HL-60 (cell line): ENCODE data around the gene SDK1.

Source experiments
- DNase-seq, 2 experiments: peaks; one replicate each; pipeline ENCODE4 v3.0.0-alpha.2; 2010 to 2020; ENCODE audit warnings: low read depth in 1 of 2, low spot score in 1 of 2
- H3K27ac ChIP-seq: fragments of 250-450 bp; sonication (Bioruptor Pico); replicated peaks from 2 replicates; pipeline ENCODE4 v1.5.1; 2020; ENCODE audit warnings: mild to moderate bottlenecking, moderate library complexity
- H3K27me3 ChIP-seq: fragments of 250-450 bp; sonication (Bioruptor Pico); 2 replicates; pipeline ENCODE4 v1.5.1; 2021; ENCODE audit warnings: mild to moderate bottlenecking, moderate library complexity; ENCODE audit not compliant: insufficient read depth, poor library complexity, severe bottlenecking
- H3K4me3 ChIP-seq: replicated peaks from 2 replicates; pipeline ENCODE4 v1.5.1; 2011; ENCODE audit warnings: mild to moderate bottlenecking, control low read depth, low read length; ENCODE audit not compliant: insufficient read depth
- CTCF ChIP-seq: IDR thresholded peaks from one replicate; pipeline ENCODE4 v1.5.1; 2011; ENCODE audit warnings: low read length, control low read depth, inconsistent platforms; ENCODE audit not compliant: insufficient read depth
- GABPA ChIP-seq: IDR thresholded peaks from 2 replicates; pipeline ENCODE4 v1.6.1; 2012; ENCODE audit warnings: low read depth
- POLR2AphosphoS5 ChIP-seq: IDR thresholded peaks from 2 replicates; pipeline ENCODE4 v1.6.1; 2012; ENCODE audit warnings: low read depth
- REST ChIP-seq: IDR thresholded peaks from 2 replicates; pipeline ENCODE4 v1.6.1; 2012; ENCODE audit warnings: low read depth; ENCODE audit not compliant: insufficient replicate concordance
- SPI1 ChIP-seq: IDR thresholded peaks from 2 replicates; pipeline ENCODE4 v1.6.1; 2012; ENCODE audit warnings: low read depth, mild to moderate bottlenecking, borderline replicate concordance

SDK1 gene

GRCh38 chr7:3607847-3608246 is 306.8 kb downstream of the SDK1 start:
- Histone ChIP-seq H3K27ac (no peak overlapping the region), H3K27me3 (no peaks in the 10 kb centered on the region), H3K4me3 (no peak overlapping the region)
- DNase-seq = no peak
- TF ChIP-seq POLR2AphosphoS5 (no peak), CTCF (no peak), GABPA (no peak), SPI1 (no peak), REST (no peak)

DNA sequence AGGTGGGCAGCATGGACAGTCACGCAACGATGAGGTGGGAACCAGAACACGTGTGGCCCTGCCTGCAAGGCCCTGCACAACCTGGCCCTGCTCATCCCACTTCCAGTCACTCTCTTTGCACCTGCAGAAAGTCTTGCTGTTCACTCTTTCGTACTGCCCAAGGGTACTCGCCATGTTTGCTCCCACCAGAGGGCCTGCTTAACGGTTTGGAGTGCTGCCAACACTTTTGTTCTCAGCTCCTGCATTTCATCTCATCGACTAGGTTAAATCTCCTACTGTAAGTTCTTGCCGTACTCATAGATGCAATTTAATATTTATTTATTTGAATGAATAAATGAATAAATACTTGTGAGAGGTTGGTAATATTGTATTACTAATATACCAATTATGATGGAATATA is 315.3 kb downstream of the SDK1 start:
- DNase-seq = no peak
- Histone ChIP-seq H3K27ac (no peak overlapping the region), H3K4me3 (no peak overlapping the region), H3K27me3 (no peaks in the 10 kb centered on the region)
- TF ChIP-seq CTCF = no peak
- no peak for TF ChIP-seq REST
- TF ChIP-seq POLR2AphosphoS5 = no peak

- DNase-seq = no peak
- TF ChIP-seq POLR2AphosphoS5 = no peak
- H3K27ac ChIP-seq = no peak overlapping the region
- H3K4me3 ChIP-seq = no peak overlapping the region
- no peaks in the 10 kb centered on the region for H3K27me3 ChIP-seq
Measured at GRCh38 chr7:3630081-3630480, 329.0 kb downstream of the SDK1 start.

DNA sequence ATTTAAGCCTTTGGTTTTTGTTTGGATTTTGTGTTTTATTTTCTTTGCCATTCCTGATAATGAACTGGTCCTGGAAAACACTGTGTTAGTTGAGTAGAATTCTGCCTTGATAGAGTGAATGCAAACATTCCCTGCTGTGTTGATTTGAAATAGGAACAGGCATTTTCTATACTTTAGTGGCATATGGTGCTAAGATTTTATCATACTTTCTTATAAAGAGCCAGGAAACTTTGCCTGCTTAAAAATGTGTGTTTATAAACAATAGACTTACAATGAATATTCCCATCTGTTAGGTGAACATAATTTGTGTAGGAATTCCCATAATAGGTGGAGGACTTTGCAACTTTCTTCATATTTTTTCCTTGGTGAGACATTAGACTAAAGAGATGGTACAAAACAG is 333.3 kb downstream of the SDK1 start:
- Histone ChIP-seq H3K27me3 (no peaks in the 10 kb centered on the region), H3K4me3 (no peak overlapping the region), H3K27ac (no peak overlapping the region)
- no peak for DNase-seq
- TF ChIP-seq REST (no peak), CTCF (no peak), GABPA (no peak), POLR2AphosphoS5 (no peak), SPI1 (no peak)
